HCT116 (cell line): Measurements from ENCODE around the gene TMEM179.

Experiments used
- EZH2 ChIP-seq: fragments of 200-600 bp; sonication (generic); IDR thresholded peaks from 2 replicates; pipeline ENCODE4 v1.6.1; 2017; ENCODE audit warnings: antibody characterized with exemption, mixed run types
- EZH2phosphoT487 ChIP-seq: fragments of 200-600 bp; IDR thresholded peaks from 2 replicates; pipeline ENCODE4 v1.6.1; 2018; ENCODE audit warnings: antibody characterized with exemption, borderline replicate concordance
- JUND ChIP-seq: IDR thresholded peaks from 2 replicates; pipeline ENCODE4 v1.6.1; 2012
- POLR2A ChIP-seq: IDR thresholded peaks from 2 replicates; pipeline ENCODE4 v1.7.0; 2011; ENCODE audit warnings: borderline replicate concordance; ENCODE audit not compliant: insufficient read depth, insufficient read length; ENCODE audit errors: extremely low read depth
- POLR2AphosphoS5 ChIP-seq: IDR thresholded peaks from 2 replicates; pipeline ENCODE4 v1.6.1; 2011; ENCODE audit warnings: mild to moderate bottlenecking, low read depth, low read length, moderate library complexity
- SP1 ChIP-seq: IDR thresholded peaks from 2 replicates; pipeline ENCODE4 v1.6.1; 2012; ENCODE audit warnings: low read depth
- SRF ChIP-seq: IDR thresholded peaks from 2 replicates; pipeline ENCODE4 v1.6.1; 2012; ENCODE audit warnings: low read depth
- YY1 ChIP-seq: IDR thresholded peaks from 2 replicates; pipeline ENCODE4 v1.6.1; 2011; ENCODE audit warnings: low read length, low read depth, moderate library complexity, mild to moderate bottlenecking; ENCODE audit not compliant: insufficient replicate concordance; ENCODE audit errors: extremely low read depth
- ZFX ChIP-seq: fragments of 450-650 bp; IDR thresholded peaks from 2 replicates; pipeline ENCODE4 v1.6.1; 2017
- TF ChIP-seq, protein P1 (sequence below), 3 experiments: fragments of 200-600 bp in 1 of 3; sonication (generic) in 1 of 3; IDR thresholded peaks in 2 of 3; conservative IDR thresholded peaks in 1 of 3; 2 replicates each; pipeline ENCODE4 v1.5.1; 2012 to 2017; ENCODE audit warnings: low read depth in 2 of 3, low read length in 2 of 3, antibody characterized with exemption in 1 of 3, borderline replicate concordance in 1 of 3, control low read depth in 1 of 3, mild to moderate bottlenecking in 1 of 3, mixed read lengths in 1 of 3, mixed run types in 1 of 3, moderate library complexity in 1 of 3; ENCODE audit not compliant: insufficient read depth in 1 of 3
- TF ChIP-seq, protein P2 (sequence below): IDR thresholded peaks from 2 replicates; pipeline ENCODE4 v1.6.1; 2012; ENCODE audit warnings: low read depth
- TF ChIP-seq, protein P3 (sequence below): IDR thresholded peaks from 2 replicates; pipeline ENCODE4 v1.6.1; 2011; ENCODE audit warnings: mild to moderate bottlenecking, low read length, moderate library complexity; ENCODE audit not compliant: insufficient replicate concordance; ENCODE audit errors: extremely low read depth

DNA sequence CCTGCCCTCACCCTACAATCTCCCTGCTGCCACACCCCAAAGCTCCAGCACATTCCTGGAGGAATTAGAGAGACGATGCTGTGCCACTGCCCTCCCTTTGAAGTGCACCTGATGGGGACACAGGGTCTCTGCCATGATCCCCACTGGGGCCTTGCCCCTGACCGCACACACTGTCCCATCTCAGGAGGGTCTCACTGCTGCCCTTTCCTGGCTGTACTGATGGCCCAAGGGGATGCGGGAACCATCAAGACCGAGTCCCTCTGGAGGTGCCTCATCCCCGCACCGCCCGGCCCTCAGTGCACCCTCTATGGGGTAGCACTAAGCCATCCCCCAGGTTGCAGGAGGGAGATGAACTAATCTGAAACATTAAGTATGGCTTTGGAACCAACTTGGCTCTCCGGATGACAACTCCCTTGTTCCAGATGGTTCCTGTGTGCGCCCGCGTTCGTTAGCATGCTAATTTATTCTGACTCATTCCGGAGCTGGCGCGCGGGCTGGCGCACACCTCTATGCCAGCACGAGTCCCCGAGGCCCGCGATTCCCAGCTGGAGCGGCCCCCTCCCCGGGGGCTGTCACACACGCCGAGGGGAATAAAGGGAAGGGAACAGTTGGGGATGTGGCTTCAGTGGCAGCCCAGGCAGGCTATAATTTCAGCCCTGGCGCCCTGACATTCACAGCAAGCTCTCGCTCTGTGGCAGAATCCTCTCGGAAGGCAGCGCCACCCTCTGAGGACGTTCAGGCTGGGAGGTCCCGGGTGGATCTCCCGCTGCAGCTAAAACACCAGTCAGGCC lies 59.2 kb downstream of the TMEM179 start:
- TF ChIP-seq, protein P1, sequence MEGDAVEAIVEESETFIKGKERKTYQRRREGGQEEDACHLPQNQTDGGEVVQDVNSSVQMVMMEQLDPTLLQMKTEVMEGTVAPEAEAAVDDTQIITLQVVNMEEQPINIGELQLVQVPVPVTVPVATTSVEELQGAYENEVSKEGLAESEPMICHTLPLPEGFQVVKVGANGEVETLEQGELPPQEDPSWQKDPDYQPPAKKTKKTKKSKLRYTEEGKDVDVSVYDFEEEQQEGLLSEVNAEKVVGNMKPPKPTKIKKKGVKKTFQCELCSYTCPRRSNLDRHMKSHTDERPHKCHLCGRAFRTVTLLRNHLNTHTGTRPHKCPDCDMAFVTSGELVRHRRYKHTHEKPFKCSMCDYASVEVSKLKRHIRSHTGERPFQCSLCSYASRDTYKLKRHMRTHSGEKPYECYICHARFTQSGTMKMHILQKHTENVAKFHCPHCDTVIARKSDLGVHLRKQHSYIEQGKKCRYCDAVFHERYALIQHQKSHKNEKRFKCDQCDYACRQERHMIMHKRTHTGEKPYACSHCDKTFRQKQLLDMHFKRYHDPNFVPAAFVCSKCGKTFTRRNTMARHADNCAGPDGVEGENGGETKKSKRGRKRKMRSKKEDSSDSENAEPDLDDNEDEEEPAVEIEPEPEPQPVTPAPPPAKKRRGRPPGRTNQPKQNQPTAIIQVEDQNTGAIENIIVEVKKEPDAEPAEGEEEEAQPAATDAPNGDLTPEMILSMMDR (IDR thresholded peaks at IDR 0.05 in 2 of 3, conservative IDR thresholded peaks at IDR 0.05 in 1 of 3; ENCODE audit: borderline replicate concordance in 1 of 3, insufficient read depth in 1 of 3, low read depth in 2 of 3, low read length in 2 of 3) = no peak
- no peak for TF ChIP-seq POLR2A
- TF ChIP-seq EZH2 = no peak
- no peak for TF ChIP-seq SP1
- TF ChIP-seq EZH2phosphoT487 = no peak
- TF ChIP-seq, protein P2, sequence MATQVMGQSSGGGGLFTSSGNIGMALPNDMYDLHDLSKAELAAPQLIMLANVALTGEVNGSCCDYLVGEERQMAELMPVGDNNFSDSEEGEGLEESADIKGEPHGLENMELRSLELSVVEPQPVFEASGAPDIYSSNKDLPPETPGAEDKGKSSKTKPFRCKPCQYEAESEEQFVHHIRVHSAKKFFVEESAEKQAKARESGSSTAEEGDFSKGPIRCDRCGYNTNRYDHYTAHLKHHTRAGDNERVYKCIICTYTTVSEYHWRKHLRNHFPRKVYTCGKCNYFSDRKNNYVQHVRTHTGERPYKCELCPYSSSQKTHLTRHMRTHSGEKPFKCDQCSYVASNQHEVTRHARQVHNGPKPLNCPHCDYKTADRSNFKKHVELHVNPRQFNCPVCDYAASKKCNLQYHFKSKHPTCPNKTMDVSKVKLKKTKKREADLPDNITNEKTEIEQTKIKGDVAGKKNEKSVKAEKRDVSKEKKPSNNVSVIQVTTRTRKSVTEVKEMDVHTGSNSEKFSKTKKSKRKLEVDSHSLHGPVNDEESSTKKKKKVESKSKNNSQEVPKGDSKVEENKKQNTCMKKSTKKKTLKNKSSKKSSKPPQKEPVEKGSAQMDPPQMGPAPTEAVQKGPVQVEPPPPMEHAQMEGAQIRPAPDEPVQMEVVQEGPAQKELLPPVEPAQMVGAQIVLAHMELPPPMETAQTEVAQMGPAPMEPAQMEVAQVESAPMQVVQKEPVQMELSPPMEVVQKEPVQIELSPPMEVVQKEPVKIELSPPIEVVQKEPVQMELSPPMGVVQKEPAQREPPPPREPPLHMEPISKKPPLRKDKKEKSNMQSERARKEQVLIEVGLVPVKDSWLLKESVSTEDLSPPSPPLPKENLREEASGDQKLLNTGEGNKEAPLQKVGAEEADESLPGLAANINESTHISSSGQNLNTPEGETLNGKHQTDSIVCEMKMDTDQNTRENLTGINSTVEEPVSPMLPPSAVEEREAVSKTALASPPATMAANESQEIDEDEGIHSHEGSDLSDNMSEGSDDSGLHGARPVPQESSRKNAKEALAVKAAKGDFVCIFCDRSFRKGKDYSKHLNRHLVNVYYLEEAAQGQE = no peak
- TF ChIP-seq, protein P3, sequence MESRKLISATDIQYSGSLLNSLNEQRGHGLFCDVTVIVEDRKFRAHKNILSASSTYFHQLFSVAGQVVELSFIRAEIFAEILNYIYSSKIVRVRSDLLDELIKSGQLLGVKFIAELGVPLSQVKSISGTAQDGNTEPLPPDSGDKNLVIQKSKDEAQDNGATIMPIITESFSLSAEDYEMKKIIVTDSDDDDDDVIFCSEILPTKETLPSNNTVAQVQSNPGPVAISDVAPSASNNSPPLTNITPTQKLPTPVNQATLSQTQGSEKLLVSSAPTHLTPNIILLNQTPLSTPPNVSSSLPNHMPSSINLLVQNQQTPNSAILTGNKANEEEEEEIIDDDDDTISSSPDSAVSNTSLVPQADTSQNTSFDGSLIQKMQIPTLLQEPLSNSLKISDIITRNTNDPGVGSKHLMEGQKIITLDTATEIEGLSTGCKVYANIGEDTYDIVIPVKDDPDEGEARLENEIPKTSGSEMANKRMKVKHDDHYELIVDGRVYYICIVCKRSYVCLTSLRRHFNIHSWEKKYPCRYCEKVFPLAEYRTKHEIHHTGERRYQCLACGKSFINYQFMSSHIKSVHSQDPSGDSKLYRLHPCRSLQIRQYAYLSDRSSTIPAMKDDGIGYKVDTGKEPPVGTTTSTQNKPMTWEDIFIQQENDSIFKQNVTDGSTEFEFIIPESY = no peak
- no peak for TF ChIP-seq POLR2AphosphoS5
- no peak for TF ChIP-seq YY1
- TF ChIP-seq JUND = no peak
- TF ChIP-seq SRF = no peak
- TF ChIP-seq ZFX = no peak
